GM18861 (cell line): ENCODE measurements around the gene DLG4.

Source experiments
- ATAC-seq: cut with Tn5 transposase; IDR thresholded peaks from one replicate; pipeline ENCODE4 v1.9.1; 2021; ENCODE audit not compliant: unreplicated experiment

The DLG4 gene

DNA sequence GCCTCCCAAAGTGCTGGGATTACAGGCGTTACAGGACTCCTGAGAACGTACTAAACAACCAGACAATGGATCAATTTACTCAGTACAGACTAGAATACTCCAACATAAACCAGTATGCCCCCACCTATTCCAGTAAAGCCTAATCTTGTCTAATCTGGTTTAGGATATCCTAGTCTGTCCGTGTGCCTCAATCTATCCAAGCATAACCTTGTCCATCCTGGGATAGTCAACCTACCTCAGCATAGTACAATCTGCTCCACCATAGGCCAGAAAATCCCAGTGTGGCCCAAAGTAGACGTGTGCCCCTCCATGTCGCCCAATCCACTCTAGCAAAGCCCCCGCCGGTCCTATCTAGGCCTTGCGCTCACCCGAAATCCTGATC is 14.1 kb upstream of the DLG4 start:
- no peak for ATAC-seq

DNA sequence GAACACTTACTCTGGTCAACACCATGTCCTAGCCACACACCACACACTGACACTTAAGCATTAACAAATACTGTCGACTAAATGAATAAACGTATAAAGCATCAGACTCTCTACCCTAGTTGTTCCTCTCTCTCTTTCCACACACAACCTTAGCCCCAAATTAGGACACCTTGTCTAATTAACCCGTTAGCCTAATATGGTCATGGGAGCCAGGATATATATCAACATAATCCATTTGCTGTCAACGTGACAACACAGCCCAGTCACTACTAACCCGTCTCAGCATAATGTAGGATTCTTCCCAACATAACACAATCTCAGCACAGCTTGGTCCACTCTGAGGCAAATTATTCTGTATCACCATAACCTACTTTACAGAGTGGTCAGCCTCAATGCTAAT is 12.5 kb upstream of the DLG4 start:
- ATAC-seq, result no peak

DNA sequence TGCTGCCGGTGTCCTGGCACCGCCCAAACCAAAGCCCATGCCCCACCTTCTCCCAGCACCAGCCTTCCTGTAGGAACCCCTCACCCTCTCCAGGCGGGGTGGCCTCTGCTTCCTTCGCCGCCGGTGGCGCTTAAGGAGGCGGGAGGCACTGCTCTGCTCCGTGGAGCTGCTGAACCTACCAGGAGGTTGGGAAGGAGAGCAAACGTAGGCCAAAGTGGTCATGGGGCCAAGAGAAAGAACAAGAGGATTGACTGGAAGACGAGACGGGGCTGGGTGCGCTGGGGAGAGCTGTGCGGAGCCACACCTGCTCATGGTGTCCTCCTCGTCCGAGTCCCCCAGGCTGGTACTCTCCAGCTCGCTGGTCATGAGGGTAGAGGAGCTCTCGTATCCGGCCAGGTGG is 9.9 kb upstream of the DLG4 start:
- no peak for ATAC-seq

DNA sequence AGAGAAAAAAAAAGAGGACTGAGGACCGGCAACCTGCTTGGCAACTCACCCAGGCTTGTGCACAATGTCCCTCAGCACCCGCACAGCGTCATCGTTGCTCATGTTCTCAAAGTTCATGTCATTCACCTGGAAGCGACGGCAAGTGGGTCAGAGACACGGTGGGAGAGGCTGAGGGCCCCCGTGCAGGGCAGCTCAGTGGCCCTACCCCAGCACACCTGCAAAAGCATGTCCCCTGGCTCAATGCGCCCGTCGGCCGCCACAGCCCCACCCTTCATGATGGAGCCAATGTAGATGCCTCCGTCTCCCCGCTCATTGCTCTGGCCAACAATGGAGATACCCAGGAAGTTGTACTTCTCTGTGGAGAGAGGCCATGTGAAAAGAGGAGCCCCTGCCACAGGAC is 9.3 kb upstream of the DLG4 start:
- no peak for ATAC-seq

DNA sequence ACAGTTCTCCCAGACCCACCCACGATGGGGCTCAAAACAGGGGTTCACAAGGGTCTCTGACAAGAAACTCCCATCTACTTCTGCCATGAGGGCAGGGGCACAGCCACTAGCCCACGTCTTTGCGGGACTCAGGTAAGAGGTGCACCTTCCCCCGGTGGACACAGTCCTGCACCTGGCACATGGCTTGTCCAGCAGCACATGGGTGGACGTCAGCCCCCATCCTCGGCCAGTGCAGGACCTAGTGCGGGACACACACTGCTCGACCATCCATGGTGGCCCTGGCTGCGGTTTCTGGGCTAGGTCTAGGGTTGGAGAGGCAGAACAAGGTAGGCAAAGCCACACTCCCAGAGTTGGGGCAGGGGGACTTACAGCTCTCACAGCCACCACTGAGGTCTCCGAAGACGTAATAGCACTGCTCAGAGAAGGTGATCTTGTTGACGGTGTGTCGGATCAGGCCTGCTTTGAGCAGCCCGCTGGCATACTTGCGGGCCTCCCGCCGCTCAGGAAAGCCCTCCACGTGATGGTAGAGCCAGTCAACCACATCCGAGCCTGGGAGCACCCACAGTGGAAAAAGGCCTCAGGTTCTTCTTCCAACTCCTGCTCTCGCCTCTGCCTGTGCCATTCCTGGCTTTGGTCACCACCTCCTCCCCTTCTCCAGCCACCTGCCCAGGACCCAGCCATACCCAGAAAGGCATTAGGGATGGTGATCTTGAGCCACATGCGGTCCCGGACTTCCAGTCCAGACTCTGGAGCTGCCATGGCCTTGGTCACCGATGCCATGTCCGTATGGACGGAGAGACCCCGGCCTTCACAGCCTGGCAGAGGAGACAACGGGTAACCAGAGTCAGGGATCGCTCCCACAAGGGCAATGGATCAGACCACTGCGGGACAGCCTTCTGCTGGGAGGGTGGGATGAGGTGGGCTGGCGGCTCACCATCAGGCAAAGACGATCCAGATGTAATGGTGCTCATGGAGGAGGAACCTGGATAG is 7.4 kb upstream of the DLG4 start:
- no peak for ATAC-seq

DNA sequence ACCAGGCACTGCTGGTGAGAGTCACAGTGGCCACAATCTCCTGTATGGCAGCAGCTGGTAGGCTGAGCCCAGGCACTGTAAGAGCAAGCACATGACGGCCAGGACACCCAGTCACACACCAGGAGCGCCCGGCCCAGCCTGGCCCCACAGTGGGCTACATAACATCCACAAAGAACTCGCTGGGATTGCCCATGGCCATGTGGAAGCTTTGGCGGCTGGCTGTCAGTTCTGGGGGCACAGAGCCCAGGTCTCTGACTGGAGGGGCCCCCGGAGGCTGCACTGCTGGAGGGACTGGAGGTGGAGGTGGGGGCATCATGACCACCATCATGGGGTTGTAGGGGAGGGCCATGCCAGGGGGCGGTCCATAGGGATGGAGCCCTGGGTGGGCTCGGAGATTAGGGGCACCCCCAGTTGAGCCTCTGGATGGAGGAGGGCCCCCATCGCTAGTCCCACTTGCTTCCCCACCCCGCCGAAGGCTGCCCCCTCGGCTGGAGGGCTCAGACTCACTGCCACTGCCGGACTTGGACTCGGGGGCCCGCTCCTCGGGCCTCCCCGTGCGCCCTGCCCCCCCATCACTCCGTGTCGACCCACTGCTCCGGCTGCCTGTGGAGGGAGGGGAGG is 6.2 kb upstream of the DLG4 start:
- ATAC-seq, result no peak

DNA sequence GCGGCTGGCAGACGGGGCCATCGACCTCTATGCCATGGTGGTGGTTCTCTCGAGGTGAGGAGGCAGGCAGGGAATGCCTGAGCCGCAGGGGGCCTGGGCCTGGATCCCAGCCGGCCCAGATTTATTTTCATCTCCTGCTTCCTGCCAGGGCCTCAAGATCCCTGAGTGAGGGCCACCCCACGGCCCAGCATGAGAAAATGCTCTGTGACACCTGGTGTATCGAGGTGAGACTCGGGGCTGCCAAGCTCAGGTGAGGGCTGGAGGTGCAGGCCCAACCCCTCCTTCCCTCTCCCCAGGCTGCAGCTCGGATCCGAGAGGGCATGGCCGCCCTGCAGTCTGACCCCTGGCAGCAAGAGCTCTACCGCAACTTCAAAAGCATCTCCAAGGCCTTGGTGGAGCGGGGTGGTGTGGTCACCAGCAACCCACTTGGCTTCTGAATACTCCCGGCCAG is 5.0 kb upstream of the DLG4 start:
- ATAC-seq, result no peak

DNA sequence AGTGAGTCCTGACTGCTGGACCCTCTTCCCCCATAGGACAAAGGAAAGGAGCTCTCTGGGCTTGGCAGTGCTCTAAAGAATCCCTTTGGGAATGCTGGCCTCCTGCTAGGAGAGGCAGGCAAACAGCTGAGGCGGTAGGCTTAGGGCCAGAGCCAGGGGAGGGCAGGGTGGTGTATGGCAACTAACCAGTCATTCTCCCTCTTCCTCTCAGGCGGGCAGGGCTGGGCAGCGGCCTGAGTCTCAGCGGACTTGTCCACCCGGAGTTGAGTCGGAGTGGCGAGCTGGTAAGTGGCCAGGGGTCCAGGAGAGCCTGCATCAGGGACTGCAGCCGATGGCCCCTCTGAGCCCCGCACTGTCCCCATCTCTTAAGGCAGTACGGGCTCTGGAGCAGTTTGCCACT is 4.5 kb upstream of the DLG4 start:
- no peak for ATAC-seq

DNA sequence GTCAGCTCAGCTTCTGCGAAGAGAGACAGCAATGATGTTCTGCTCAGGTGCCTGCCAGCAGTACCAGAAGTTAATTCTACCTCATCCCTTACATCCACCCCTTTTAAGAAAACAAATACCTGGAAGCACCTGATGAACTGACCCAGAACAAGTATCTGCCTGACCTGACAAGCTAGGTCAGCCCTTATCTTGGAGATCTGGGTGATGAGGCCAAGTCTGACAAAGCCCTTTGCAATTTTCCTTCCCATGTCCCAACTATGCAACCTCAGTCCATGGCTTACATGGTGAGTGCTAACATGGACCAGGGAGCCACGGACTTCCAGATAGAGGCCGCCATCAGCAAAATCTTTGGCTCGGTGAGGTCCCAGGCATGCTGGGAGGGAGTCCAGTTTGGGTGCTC is 3.7 kb upstream of the DLG4 start:
- ATAC-seq, result no peak

DNA sequence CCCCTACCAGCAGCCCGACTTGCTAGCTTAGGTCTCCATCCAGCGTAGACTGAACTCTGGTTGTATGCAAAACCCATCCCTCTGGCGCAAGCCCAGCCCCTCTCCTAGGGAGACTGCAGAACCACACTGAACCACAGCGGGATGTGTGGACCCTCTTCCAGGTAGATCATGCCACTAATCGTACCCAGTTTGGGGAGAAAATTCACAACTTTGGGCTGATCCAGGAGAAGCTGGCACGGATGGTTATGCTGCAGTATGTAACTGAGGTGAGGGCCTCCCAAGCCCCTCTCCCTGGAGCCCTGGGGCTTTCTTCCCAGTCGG is 3.3 kb upstream of the DLG4 start:
- no peak for ATAC-seq

DNA sequence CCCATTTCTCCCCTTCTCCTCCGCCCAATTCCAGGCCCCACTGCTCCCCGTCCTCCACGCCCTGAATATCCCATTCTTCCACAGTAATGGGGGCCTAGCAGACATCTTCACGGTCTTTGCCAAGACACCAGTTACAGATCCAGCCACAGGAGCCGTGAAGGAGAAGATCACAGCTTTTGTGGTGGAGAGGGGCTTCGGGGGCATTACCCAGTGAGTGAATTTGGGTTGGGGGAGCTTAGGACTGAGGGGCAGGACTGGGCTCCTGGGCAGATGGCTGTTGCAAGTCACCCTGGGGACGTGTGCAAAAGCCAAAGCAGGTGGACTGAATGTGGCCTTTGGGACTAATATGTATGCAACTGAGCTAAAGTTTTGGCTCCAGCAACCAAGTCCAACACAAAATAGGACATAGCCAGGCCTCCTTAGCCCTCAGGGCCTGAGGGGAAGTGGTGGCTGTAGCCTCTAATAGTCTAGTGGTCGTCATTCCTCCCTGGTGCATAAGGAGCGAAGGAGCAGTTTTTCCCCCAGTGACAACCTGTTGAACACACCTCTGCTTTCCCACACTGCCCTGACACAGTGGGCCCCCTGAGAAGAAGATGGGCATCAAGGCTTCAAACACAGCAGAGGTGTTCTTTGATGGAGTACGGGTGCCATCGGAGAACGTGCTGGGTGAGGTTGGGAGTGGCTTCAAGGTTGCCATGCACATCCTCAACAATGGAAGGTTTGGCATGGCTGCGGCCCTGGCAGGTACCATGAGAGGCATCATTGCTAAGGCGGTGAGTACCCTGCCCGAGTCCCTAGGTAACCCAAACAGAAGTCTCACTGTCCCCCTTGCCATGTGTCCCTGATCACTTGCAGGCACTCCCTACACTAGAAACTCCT is 2.7 kb upstream of the DLG4 start:
- ATAC-seq, result no peak

DNA sequence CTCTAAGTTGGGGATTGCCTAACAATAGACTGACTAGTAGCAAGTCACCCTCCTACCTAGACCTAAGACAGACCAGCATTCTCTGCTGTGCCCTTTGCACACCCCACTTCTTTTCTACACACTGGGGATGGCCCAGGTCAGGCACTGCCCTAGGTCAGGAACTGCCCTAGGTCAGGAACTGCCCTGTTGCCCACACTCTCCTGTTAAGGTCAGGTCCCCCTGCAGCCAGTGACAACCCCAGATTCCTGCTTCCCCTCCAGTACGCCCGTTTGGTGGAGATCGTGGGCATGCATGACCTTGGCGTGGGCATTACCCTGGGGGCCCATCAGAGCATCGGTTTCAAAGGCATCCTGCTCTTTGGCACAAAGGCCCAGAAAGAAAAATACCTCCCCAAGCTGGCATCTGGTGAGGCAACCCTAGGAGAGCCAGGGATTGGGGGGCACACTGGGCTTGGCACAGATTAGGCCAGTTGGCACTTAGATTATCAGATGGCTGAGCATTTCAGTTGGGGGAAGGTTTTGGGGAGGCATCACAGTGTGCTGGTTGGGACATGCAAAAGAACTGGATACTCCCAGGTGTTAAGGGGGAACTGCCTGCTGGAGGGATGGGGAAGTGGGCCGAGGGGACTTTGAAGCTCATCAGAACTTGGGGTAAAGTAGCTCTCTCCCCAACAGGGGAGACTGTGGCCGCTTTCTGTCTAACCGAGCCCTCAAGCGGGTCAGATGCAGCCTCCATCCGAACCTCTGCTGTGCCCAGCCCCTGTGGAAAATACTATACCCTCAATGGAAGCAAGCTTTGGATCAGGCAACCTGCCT is 1.8 kb upstream of the DLG4 start:
- ATAC-seq, result no peak

DNA sequence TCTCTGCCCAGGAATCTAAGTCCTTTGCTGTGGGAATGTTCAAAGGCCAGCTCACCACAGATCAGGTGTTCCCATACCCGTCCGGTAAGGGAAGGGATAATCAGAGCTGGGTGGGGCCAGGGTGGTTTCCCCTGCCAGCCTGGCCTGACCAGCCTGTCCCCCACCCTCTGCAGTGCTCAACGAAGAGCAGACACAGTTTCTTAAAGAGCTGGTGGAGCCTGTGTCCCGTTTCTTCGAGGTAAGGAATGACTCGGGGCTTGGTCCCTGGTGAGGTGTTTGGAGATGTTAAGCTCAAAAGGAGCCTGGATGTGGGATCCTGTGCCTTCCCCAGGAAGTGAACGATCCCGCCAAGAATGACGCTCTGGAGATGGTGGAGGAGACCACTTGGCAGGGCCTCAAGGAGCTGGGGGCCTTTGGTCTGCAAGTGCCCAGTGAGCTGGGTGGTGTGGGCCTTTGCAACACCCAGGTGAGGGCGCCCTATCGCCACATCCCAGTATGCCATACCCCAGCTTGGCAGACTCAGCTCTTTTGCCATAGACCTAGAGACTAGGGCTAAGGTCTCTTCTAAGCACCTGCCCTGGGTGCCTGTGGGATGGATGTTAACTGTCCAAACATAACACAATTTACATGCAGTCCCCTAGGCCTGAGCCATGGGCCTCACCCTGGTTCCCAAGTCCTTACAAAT is 1.1 kb upstream of the DLG4 start:
- no peak for ATAC-seq

DNA sequence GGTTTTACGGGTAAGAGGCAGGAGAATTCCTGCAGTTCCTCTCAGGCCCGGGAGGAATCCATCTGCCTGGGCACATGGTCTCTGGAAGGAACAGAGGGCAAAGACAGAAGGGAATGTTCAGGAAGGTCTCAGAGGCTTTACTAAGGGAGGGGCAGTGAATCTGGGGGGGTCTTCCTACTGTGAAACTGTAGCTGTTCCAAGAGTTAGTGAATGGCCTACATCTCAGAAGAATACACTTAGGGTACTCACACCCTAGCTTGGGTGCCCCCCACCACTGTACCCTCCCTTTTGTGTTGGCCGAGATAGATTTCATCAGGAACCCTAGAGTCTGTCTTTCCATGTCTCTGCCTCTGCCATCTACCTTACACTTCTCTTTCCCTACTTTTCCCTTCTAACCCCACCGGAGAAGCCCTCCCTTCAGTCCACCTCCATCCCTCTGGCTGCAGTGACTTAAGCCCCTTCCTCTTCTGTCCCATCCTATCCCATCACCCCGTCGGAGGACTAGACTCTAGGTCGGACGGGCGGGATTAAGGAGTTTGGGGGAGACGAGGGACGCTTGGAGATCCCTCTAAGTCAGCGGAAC is 316 bp downstream of the DLG4 start:
- ATAC-seq, result no peak

DNA sequence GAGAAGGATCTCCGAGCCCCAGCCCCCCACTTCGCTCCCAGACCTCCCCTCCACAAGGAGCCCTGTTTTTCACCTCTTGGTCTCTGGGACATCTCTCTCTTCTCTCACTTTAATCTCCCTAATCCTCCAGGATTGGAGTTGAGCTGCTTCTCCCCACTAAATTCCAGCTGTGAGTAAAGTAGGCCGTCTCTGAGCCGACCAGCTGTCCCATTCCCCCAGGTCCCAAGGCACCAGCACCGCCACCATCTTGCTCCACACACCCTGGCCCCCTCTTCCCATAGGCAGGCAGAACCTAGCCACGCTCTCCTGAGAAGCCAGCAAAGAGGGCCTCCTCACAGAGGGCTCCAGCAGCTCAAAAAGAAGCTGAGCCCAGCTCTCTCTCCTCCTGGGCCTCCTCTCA is 878 bp downstream of the DLG4 start:
- no peak for ATAC-seq

DNA sequence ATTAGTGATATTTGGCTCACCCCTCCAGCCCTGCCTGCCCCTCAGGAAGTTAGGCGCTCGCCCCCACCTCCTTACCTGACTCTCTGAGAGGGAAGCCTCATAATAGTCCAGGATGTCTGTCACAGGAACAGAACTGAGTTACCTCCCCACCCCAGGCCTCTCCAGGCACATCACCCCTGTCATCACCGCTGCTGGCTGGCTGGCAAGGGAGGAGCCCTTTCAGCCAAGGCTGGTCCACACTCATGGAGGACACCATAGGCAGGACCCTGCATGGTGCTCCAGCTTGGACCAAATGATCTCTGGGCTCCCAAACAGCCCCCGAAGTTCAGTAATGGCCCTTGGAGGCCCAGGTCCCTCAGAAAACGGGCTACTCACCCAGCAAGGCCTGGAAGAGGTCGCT is 1.5 kb downstream of the DLG4 start:
- no peak for ATAC-seq

DNA sequence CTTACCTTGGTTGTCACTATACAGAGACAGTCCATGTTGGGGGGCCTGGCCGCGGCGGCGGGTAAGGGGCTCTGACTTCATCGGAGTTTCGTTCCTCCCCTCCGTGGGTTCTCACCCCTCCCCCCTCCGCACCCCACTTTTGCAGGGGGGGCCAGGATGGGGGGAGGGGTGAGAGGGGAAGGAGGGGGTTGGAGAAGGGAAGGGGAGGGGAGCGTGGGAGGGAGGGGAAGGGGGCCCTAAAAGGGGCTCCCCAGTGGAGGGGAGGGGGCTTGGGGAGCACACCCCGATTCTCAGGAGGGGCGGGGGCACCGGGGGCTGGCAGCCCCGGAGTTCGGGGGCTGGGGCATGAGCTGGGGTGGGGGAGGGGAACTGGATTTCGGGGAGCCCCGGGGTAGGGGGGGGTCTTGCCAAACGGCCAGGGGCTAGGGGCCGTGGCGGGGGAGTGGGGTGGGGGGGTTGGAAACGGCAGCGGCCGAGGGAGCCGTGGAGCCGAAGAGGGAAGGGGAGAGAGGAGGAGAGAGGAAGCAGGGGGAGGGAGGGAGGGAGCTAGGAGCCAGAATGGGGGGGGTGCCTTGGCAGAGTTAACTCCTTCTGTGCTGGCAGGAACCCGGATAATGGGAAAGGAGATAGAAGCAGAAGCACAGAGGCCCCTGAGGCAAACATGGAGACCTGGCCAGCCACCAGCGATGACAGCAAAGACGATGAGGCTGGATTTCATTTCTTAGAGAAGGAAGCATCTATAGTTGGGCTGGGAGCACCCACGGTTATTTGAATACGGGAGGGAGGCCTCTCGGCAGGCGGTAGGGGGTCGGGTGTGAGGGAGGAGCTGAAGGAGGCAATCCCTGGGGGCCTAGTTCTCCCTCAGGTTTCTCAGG is 2.3 kb downstream of the DLG4 start:
- no peak for ATAC-seq

DNA sequence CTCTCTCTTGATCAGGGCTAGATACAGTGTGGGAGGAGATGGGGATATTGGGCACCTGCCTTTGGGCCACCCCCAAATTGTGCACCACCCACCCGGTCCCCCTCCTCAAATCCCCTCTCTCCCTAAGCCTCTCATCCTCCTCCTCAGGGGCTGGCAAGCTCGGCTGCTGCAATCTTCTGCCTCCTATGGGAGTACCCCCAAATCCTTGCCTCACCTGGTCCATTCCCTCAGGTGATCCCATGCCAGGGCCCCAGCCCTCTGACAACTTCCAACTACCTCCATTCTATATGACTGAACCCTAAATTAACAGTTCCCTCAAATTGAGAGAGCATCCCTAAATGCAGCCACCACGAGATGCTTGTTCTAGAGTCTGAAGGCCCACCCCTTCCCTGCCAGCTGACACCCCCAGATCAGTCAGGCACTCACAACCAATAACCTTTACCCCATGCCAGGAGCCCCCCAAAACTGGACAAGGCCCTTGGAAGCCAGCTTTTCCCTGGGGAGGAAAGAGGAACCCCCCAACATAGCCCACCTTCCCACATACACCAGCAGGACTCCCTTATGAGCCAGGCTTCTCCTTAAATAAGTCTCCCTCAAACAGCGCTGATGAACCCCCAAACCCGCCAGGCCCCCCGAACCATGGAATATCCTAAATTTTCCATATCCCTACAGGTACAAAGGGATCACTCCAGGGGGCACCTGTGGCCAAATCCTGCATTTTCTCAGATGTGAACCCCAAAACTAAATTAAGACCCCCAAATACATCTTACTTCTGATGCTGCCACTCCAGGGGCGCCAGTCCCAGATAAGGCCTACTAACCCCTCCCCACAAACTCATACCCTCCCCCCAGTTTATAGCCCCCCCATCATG is 3.2 kb downstream of the DLG4 start:
- no peak for ATAC-seq
